ENCODE results near the gene GASK1A. TPM values are rescaled to one million over a fixed set of nuclear protein-coding genes. Genes with fewer than 3 reads are reported as not detected.

GASK1A gene
- total and polyA plus RNA-seq, 2 donors (not counting 1 experiment from before 2014, with no cell fraction given): 0.14 to 1.8 TPM

DNA sequence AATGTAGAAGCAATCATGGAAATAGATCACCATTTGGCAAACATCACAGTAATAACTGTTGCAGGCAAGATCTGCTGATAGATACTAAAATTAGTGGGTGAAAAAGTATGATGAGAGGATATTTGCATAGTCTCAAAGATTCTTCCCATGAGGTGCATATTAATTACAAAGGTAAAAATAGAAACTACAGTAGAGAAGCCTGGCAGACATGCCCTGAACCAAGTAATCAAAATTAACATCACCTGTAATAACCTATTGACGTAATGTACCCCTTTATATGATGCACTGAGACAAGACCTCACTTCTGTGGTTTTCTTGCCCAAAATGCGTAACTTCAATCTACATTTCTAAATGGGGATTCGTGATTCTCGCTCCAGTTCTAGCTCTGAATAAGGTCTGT, 112.4 kb downstream of the GASK1A start:
- no peak overlapping the region for H2AFZ ChIP-seq (ENCODE audit: low read length)
- H3K4me3 ChIP-seq (replicated peaks in 1 of 4; ENCODE audit: control extremely low read depth in 1 of 4, insufficient read depth in 1 of 4, low read depth in 3 of 4, low read length in 4 of 4): no peak overlapping the region
- H3K27ac ChIP-seq (ENCODE audit: insufficient read depth, low read length): no peak overlapping the region
- no peak for TF ChIP-seq EZH2 (IDR thresholded peaks at IDR 0.05; ENCODE audit: low read length, missing control alignments)
- TF ChIP-seq CTCF (conservative IDR thresholded peaks at IDR 0.05 in 1 of 2, IDR thresholded peaks at IDR 0.05 in 1 of 2; ENCODE audit: low read depth in 1 of 2, low read length in 2 of 2): no peak
- H3K4me2 ChIP-seq (ENCODE audit: extremely low read depth, insufficient read depth, low read length): no peak overlapping the region
- H3K79me2 ChIP-seq (ENCODE audit: control insufficient read depth, insufficient read depth, low read length): no peaks in the 10 kb centered on the region
- no peak for DNase-seq (ENCODE audit: low read depth in 2 of 2)
- no peaks in the 10 kb centered on the region for H3K36me3 ChIP-seq (ENCODE audit: control insufficient read depth, insufficient read depth, low read length)
- peaks cover 1% of the 10 kb centered on the region for H4K20me1 ChIP-seq (ENCODE audit: control insufficient read depth, extremely low read depth, insufficient read depth, low read length)
- H3K9ac ChIP-seq (ENCODE audit: insufficient read depth, low read length): no peak overlapping the region
- no peaks in the 10 kb centered on the region for H3K4me1 ChIP-seq (ENCODE audit: control insufficient read depth, extremely low read depth, insufficient read depth, low read length)
- no peaks in the 10 kb centered on the region for H3K9me3 ChIP-seq (ENCODE audit: control insufficient read depth, insufficient read depth, low read depth, low read length)
- H3K27me3 ChIP-seq (ENCODE audit: control insufficient read depth, insufficient read depth, low read length): no peaks in the 10 kb centered on the region

- H4K20me1 ChIP-seq (ENCODE audit: control insufficient read depth, extremely low read depth, insufficient read depth, low read length): peaks cover 1% of the 10 kb centered on the region
- no peak overlapping the region for H3K4me2 ChIP-seq (ENCODE audit: extremely low read depth, insufficient read depth, low read length)
- no peak overlapping the region for H3K4me3 ChIP-seq (replicated peaks in 1 of 4; ENCODE audit: control extremely low read depth in 1 of 4, insufficient read depth in 1 of 4, low read depth in 3 of 4, low read length in 4 of 4)
- H3K36me3 ChIP-seq (ENCODE audit: control insufficient read depth, insufficient read depth, low read length): no peaks in the 10 kb centered on the region
- no peak overlapping the region for H3K27ac ChIP-seq (ENCODE audit: insufficient read depth, low read length)
- no peaks in the 10 kb centered on the region for H3K4me1 ChIP-seq (ENCODE audit: control insufficient read depth, extremely low read depth, insufficient read depth, low read length)
- no peaks in the 10 kb centered on the region for H3K79me2 ChIP-seq (ENCODE audit: control insufficient read depth, insufficient read depth, low read length)
- TF ChIP-seq EZH2 (IDR thresholded peaks at IDR 0.05; ENCODE audit: low read length, missing control alignments) (no peak), CTCF (conservative IDR thresholded peaks at IDR 0.05 in 1 of 2, IDR thresholded peaks at IDR 0.05 in 1 of 2; ENCODE audit: low read depth in 1 of 2, low read length in 2 of 2) (no peak)
- H3K27me3 ChIP-seq (ENCODE audit: control insufficient read depth, insufficient read depth, low read length): no peaks in the 10 kb centered on the region
- H2AFZ ChIP-seq (ENCODE audit: low read length): no peak overlapping the region
- H3K9me3 ChIP-seq (ENCODE audit: control insufficient read depth, insufficient read depth, low read depth, low read length): no peaks in the 10 kb centered on the region
- no peak for DNase-seq (ENCODE audit: low read depth in 2 of 2)
- H3K9ac ChIP-seq (ENCODE audit: insufficient read depth, low read length): no peak overlapping the region
Observed at GRCh38 chr3:43093006-43093405, 113.9 kb downstream of the GASK1A start.

GRCh38 chr3:43093974-43094373, 114.9 kb downstream of the GASK1A start:
- H3K27me3 ChIP-seq (ENCODE audit: control insufficient read depth, insufficient read depth, low read length): no peaks in the 10 kb centered on the region
- no peak overlapping the region for H3K4me3 ChIP-seq (replicated peaks in 1 of 4; ENCODE audit: control extremely low read depth in 1 of 4, insufficient read depth in 1 of 4, low read depth in 3 of 4, low read length in 4 of 4)
- H3K27ac ChIP-seq (ENCODE audit: insufficient read depth, low read length): no peak overlapping the region
- no peak for DNase-seq (ENCODE audit: low read depth in 2 of 2)
- no peaks in the 10 kb centered on the region for H3K9me3 ChIP-seq (ENCODE audit: control insufficient read depth, insufficient read depth, low read depth, low read length)
- no peaks in the 10 kb centered on the region for H3K79me2 ChIP-seq (ENCODE audit: control insufficient read depth, insufficient read depth, low read length)
- H4K20me1 ChIP-seq (ENCODE audit: control insufficient read depth, extremely low read depth, insufficient read depth, low read length): peaks cover 1% of the 10 kb centered on the region
- no peak overlapping the region for H3K4me2 ChIP-seq (ENCODE audit: extremely low read depth, insufficient read depth, low read length)
- no peaks in the 10 kb centered on the region for H3K36me3 ChIP-seq (ENCODE audit: control insufficient read depth, insufficient read depth, low read length)
- TF ChIP-seq EZH2 (IDR thresholded peaks at IDR 0.05; ENCODE audit: low read length, missing control alignments) (no peak), CTCF (conservative IDR thresholded peaks at IDR 0.05 in 1 of 2, IDR thresholded peaks at IDR 0.05 in 1 of 2; ENCODE audit: low read depth in 1 of 2, low read length in 2 of 2) (no peak)
- H2AFZ ChIP-seq (ENCODE audit: low read length): no peak overlapping the region
- H3K9ac ChIP-seq (ENCODE audit: insufficient read depth, low read length): no peak overlapping the region
- H3K4me1 ChIP-seq (ENCODE audit: control insufficient read depth, extremely low read depth, insufficient read depth, low read length): no peaks in the 10 kb centered on the region

Data from fibroblast of lung (primary cell).